ENCODE measurements around the gene NUP42.

Gene NUP42

DNA sequence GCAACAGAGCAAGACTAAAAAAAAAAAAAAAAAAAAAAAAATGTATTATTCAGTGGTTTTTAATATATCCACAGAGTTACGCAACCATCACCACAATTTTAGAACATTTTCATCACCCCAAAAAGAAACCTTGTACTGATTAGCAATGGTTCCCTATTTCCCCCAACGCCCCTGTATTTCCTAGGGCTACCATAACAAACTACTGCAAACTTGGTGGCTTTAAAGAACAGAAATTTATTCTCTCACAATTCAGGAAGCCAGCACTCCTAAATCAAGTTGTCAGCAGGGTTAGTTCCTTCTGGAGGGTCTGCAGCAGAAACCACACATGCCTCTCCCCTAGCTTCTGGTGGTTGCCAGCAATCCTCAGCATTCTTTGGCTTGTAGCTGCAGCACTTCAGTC lies 5.9 kb upstream of the NUP42 start:
- Histone ChIP-seq H3K9me3 (ENCODE audit: severe bottlenecking) (no peaks in the 10 kb centered on the region), H3K4me3 (ENCODE audit: low read depth, low read length) (no peak overlapping the region), H3K27ac (no peak overlapping the region), H3K36me3 (peaks cover 4% of the 10 kb centered on the region; the same call in 1 of the 2 replicates), H3K27me3 (ENCODE audit: insufficient read depth, low read depth, severe bottlenecking) (no peaks in the 10 kb centered on the region)
- DNase-seq, result no peak
- no peak for TF ChIP-seq CTCF (IDR thresholded peaks at IDR 0.05; ENCODE audit: low read depth, low read length)

- Histone ChIP-seq H3K27ac (no peak overlapping the region), H3K4me3 (ENCODE audit: low read depth, low read length) (peak overlapping the region; percentile 99; the same call in 1 of the 2 replicates), H3K36me3 (peaks cover 43% of the 10 kb centered on the region), H3K9me3 (ENCODE audit: severe bottlenecking) (no peaks in the 10 kb centered on the region), H3K27me3 (ENCODE audit: insufficient read depth, low read depth, severe bottlenecking) (no peaks in the 10 kb centered on the region)
- DNase-seq, result no peak
- no peak for TF ChIP-seq CTCF (IDR thresholded peaks at IDR 0.05; ENCODE audit: low read depth, low read length)
These were observed 1.6 kb downstream of the NUP42 start for GRCh38 chr7:23183279-23184012.

DNA sequence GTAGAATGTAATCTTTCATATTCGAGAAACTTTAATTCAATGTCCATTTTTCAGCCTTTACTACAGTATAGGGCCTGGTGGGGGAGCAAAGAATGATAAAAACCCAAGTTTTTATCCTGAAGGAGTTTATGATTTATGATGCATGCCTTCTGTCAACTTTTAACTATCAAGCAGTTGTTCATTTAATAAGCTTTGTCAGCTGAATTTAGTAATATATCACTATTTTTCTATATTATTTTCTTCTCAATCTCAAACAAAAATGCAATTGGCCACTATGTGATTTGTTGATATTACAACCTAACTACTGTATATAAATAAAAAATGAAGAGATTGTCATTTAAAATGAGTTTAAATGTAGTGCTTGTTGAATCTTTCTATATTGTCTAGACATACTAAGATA lies 2.4 kb downstream of the NUP42 start:
- no peak for DNase-seq

GRCh38 chr7:23184709-23185359 lies 3.0 kb downstream of the NUP42 start:
- TF ChIP-seq CTCF (IDR thresholded peaks at IDR 0.05; ENCODE audit: low read depth, low read length), result peak; percentile 32; the same call in 1 of the 2 replicates
- Histone ChIP-seq H3K27me3 (ENCODE audit: insufficient read depth, low read depth, severe bottlenecking) (no peaks in the 10 kb centered on the region), H3K4me3 (ENCODE audit: low read depth, low read length) (no peak overlapping the region), H3K27ac (no peak overlapping the region), H3K9me3 (ENCODE audit: severe bottlenecking) (no peaks in the 10 kb centered on the region), H3K36me3 (peaks cover 55% of the 10 kb centered on the region)
- DNase-seq, result peak; percentile 43

More for the DNA sequence above, 2.4 kb downstream of the NUP42 start:
- TF ChIP-seq CTCF (IDR thresholded peaks at IDR 0.05; ENCODE audit: low read depth, low read length), result no peak
- Histone ChIP-seq H3K36me3 (peaks cover 51% of the 10 kb centered on the region), H3K27me3 (ENCODE audit: insufficient read depth, low read depth, severe bottlenecking) (no peaks in the 10 kb centered on the region), H3K4me3 (ENCODE audit: low read depth, low read length) (no peak overlapping the region), H3K27ac (no peak overlapping the region), H3K9me3 (ENCODE audit: severe bottlenecking) (no peaks in the 10 kb centered on the region)

- H3K4me3 ChIP-seq (ENCODE audit: low read depth, low read length), result no peak overlapping the region
- no peak for DNase-seq
- H3K9me3 ChIP-seq (ENCODE audit: severe bottlenecking), result no peaks in the 10 kb centered on the region
- H3K27ac ChIP-seq, result no peak overlapping the region
- peaks cover 67% of the 10 kb centered on the region for H3K36me3 ChIP-seq
- no peaks in the 10 kb centered on the region for H3K27me3 ChIP-seq (ENCODE audit: insufficient read depth, low read depth, severe bottlenecking)
- TF ChIP-seq CTCF (IDR thresholded peaks at IDR 0.05; ENCODE audit: low read depth, low read length), result no peak
These were observed 4.1 kb downstream of the NUP42 start for GRCh38 chr7:23185980-23186379.
